ENCODE measurements around the gene BAHCC1. TPM values are rescaled to one million over a fixed set of nuclear protein-coding genes. Genes with fewer than 3 reads are reported as not detected.

Gene BAHCC1
- total RNA-seq, 1 donor from 2014 or later: 74.3 TPM

GRCh38 chr17:81380131-81380530 is 15.1 kb upstream of the BAHCC1 start:
- no peak for TF ChIP-seq CTCF (conservative IDR thresholded peaks at IDR 0.05)
- Mint-ChIP-seq H3K9me3 (no peaks in the 10 kb centered on the region), H3K27me3 (no peaks in the 10 kb centered on the region), H3K27ac (no peak overlapping the region), H3K4me1 (ENCODE audit: unreplicated experiment) (peaks cover 3% of the 10 kb centered on the region), H3K36me3 (no peaks in the 10 kb centered on the region), H3K4me3 (no peak overlapping the region)
- DNase-seq (ENCODE audit: extremely low spot score, unreplicated experiment): no peak

GRCh38 chr17:81380666-81381518 is 14.4 kb upstream of the BAHCC1 start:
- H3K4me3 Mint-ChIP-seq: no peak overlapping the region
- no peaks in the 10 kb centered on the region for H3K9me3 Mint-ChIP-seq
- H3K36me3 Mint-ChIP-seq: no peaks in the 10 kb centered on the region
- DNase-seq (ENCODE audit: extremely low spot score, unreplicated experiment): no peak
- H3K27ac Mint-ChIP-seq: no peak overlapping the region
- peaks cover 11% of the 10 kb centered on the region for H3K4me1 Mint-ChIP-seq (ENCODE audit: unreplicated experiment)
- H3K27me3 Mint-ChIP-seq: no peaks in the 10 kb centered on the region
- TF ChIP-seq CTCF (conservative IDR thresholded peaks at IDR 0.05): no peak

- peaks cover 12% of the 10 kb centered on the region for H3K4me1 Mint-ChIP-seq (ENCODE audit: unreplicated experiment)
- TF ChIP-seq CTCF (conservative IDR thresholded peaks at IDR 0.05): no peak
- H3K9me3 Mint-ChIP-seq: no peaks in the 10 kb centered on the region
- no peak for DNase-seq (ENCODE audit: extremely low spot score, unreplicated experiment)
- no peaks in the 10 kb centered on the region for H3K27me3 Mint-ChIP-seq
- H3K4me3 Mint-ChIP-seq: no peak overlapping the region
- H3K27ac Mint-ChIP-seq: no peak overlapping the region
- H3K36me3 Mint-ChIP-seq: no peaks in the 10 kb centered on the region
Measured at GRCh38 chr17:81381632-81382577, 13.4 kb upstream of the BAHCC1 start.

- H3K27ac Mint-ChIP-seq: no peak overlapping the region
- no peak for TF ChIP-seq CTCF (conservative IDR thresholded peaks at IDR 0.05)
- H3K4me3 Mint-ChIP-seq: no peak overlapping the region
- no peak for DNase-seq (ENCODE audit: extremely low spot score, unreplicated experiment)
- H3K4me1 Mint-ChIP-seq (ENCODE audit: unreplicated experiment): peaks cover 12% of the 10 kb centered on the region
- no peaks in the 10 kb centered on the region for H3K27me3 Mint-ChIP-seq
- no peaks in the 10 kb centered on the region for H3K36me3 Mint-ChIP-seq
- no peaks in the 10 kb centered on the region for H3K9me3 Mint-ChIP-seq
Measured at GRCh38 chr17:81382851-81383250, 12.4 kb upstream of the BAHCC1 start.

- no peaks in the 10 kb centered on the region for H3K9me3 Mint-ChIP-seq
- H3K4me3 Mint-ChIP-seq: no peak overlapping the region
- H3K4me1 Mint-ChIP-seq (ENCODE audit: unreplicated experiment): peaks cover 12% of the 10 kb centered on the region
- H3K27ac Mint-ChIP-seq: no peak overlapping the region
- no peak for TF ChIP-seq CTCF (conservative IDR thresholded peaks at IDR 0.05)
- H3K36me3 Mint-ChIP-seq: no peaks in the 10 kb centered on the region
- no peaks in the 10 kb centered on the region for H3K27me3 Mint-ChIP-seq
- no peak for DNase-seq (ENCODE audit: extremely low spot score, unreplicated experiment)
Measured at GRCh38 chr17:81383504-81384421, 11.5 kb upstream of the BAHCC1 start.
